NCI-H146 treated with DMSO at 0.1 percent for 48 hours (cell line): ENCODE measurements around the gene DSCAM.

ENCODE experiments used
- DNase-seq: peaks from one replicate; lab custom pipeline; 2025; ENCODE audit not compliant: unreplicated experiment; lab: John Stamatoyannopoulos, UW

Gene DSCAM

DNA sequence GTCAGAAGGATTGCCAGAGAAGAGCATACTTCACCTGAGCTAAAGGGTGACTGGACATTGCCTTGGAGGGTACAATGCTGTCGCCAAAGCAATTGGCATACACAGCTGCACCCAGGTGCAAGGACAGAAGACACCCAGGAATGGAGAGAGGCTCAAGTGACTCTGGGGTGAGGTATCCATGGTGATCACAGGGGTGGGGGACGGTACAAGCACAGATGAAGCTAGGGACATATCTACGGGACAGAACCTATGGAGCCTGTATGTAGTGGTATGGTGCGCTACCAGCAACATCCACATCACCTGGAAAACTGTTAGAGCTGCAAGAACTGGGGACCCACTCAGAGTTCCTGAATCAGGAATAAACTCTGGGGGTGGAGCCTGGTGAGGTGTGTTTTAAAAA lies 693.6 kb downstream of the DSCAM start:
- no peak for DNase-seq

DNA sequence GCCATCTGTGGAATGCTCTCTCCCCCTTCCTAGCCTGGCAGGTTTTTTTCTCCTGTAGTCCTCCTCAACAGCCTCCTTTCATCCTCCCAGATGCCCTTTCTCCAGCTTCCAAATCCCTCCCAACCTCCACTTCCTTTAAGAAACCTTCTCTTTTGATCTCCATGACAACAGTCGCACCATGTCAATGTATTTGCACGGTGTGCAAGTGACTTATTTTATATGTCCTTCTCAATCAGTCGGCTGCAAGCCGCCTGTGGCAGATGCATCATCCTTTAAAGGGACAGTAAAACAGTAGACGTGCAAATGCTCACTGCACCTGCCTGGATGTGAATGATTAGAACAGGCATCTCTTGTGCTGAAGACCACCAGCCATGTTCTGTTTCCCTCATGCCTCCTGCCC lies 694.5 kb downstream of the DSCAM start:
- no peak for DNase-seq

DNA sequence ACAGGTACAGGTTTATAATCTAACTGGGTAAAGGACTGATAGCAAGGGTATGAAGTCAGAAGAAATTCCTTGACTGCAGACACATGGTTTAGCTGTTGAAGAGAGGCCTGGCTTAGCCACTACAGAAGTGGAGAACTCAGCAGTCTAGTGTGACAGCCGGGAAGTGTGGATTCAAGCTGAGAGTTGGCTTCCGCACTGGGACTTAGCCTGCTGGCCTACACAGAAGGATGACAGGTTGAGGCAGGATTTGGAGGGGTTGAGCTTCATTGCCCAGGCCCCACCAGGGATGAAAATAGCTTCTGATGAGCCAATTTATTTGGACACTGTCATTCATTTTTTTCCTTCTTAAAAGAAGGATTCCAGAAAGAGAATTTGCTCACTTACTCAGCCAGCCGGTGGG lies 695.3 kb downstream of the DSCAM start:
- no peak for DNase-seq

DNA sequence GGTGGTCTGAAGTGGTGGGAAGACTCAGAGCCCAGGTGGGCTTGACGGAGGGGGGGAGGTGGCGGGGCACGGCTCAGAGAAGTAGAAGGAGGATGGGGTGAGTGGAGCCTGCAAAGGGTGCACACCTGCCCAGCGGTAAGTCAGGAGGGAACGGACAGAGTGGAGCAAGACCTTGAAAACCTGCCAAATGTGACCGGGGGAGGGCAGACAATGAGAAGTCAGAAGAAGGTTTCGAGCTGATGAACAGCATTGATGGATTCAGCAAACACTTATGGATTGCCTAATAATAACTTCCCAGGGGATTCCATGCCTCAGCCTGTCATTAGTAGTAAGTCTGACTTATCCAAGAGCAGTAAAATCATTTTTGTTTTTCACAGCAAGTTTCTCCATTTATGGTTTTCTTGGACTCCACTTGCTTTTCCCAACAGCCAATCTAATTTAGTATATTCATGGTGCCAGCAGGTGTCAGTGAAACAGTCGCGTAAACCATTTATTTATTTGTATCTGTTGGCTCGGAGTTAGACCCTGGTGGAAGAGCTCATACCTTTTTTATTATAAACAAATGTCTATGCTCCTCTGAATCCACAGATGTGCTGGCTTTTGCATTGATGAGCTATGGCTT lies 700.6 kb downstream of the DSCAM start:
- DNase-seq: peak; percentile 58

DNA sequence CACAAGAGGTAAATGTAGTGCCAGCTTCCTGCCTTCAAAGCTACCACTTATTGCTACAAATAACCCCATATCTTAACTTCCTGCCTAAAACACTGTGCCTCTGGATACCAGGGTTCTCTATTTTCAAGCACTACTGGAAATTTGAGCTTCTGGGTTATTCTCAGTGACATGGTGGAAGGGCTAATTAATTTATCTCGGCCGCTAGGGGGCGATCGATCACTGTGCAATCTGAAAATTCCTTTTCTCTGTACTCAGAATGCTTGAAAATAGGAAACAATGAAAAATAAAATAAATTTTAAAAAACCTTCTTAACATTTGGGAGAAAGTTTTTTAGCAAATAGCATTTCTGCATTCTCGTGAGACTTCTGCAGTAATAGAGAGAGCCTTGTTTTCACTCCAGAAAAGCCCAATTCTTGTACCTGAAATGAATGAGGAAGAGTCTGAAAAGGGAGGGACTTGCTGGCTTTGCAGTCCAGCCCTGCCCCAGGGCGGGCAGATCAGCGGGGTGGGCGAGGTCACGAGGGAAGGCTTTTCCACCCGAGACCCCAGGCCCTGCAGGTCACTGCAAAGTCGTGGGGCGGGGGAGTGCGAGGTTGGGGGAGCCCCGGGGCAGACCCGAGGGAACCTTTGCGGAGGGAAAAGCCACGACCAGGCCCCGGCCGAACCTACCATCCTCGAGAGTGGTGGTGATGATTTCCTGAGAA lies 703.0 kb downstream of the DSCAM start:
- DNase-seq: peak; percentile 18

DNA sequence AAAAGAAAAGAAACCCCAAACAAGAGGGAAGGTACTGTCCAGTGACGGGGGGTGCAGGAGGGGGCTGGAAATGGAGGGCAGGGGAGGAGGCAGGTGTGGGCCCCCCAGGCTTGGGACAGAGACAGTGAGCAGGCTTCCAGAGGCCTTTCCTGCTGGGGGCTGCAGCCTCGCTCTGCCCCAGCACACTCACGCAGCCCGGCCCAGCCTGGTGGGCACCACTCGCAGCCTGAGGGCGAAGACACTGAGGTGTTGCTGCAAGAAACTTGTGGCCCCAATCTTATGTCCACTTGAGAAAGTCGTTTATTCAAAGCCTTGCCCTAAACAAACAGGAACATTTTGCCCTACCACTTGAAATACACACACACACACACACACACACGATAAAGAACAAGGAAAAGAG lies 705.3 kb downstream of the DSCAM start:
- DNase-seq: no peak

DNA sequence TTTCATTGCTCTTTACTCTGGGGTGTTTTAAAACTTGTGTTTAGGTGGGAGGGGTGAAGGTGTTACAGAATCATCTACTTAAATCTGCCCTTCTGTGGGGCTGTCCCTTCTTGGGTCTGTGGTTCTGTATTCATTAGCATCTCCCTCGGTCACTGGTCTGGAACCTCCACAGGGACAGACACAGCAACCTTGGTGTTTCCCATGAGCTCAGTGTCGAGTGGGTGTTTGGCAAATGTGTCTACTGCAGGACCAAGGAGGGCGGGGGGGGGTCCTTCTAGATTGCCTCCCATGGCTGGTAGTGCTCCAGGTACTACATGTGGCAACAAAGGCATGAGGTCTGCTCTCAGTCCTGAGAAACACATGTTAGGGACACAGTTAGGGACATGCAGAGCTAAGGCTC lies 706.3 kb downstream of the DSCAM start:
- no peak for DNase-seq

DNA sequence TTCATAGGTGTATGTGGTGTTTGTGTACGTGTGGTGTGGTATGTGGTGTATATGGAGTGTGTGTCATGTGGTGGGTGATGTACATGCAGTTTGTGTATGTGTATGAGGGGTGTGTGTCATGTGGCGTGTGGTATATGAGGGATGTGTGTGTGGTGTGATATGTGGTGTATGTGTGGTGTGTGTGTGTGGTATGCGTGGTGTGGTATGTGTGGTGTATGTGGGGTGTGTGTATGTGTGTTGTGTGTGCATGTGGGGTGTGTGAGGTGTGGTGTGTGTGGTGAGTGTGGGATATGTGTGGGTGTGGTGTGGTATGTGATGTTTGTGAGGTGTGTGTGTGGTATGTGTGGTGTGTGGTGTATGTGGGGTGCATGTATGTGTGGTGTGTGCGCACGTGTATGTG lies 707.3 kb downstream of the DSCAM start:
- no peak for DNase-seq

DNA sequence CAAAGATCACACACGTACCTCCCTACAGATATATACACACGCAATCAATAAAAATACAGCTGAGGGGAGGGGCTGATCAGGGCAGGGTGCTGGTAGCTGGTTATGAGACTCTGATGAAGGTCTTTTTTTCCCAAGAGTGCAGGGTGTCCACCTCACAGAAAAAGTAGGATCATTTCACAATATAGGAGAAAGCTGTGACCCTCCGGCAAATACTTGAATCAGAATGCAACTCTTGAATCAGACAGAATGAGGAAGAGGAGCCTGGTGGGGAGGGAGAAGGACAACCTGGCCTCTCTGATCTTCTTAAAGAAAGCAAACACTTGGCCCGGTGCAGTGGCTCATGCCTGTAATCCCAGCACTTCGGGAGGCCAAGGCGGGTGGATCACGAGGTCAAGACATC lies 710.4 kb downstream of the DSCAM start:
- no peak for DNase-seq

DNA sequence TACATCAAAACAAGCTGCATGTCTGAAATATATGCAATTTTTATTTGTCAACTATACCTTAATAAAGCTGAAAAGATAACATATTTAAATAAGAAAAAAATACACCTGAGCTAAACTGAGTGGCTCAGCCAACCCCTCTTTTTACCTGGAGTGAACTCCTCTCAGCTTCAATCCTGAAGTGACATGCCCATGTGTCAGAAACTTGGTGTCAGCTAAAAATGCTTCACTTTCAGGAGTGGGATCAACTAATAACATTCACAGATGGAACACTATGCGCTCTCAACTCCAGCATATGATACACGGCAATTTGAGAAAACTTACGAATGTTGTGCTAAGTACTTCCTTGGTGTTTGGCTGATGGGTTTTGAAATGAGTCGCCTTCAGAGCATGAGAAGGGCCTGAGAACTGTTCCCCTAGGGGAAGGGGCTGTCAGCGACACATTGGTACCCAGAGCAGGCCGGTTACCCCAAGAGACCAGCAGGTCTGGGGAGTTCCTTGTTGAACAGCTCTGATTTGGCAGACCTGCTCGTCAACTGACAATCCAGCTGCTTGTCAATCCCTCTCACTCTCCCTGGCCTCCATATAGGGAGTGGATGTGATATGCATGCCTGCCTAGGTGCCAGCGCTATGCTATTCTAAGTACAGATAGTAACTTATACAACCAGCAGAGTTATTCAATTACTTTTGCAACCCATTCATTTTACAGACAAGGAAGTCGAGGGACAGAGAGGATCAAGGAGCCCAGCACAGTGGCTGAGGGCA lies 712.0 kb downstream of the DSCAM start:
- no peak for DNase-seq

DNA sequence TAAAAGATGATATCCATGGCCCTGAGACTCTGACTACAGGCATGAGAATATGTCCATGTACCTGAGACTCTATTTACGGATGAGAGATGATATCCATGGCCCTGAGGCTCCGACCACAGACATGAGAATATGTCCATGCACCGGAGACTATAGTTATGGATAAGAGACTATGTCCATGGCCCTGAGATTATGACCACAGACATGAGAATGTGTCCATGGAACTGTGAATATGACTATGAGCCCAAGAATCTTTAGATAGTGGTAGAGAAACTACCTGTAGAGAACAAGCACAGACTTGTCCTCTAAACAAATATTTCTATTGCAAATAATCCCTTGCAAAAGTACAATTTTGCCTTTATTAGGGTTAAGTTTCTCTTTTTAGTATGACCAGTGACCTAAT lies 716.5 kb downstream of the DSCAM start:
- DNase-seq: no peak

DNA sequence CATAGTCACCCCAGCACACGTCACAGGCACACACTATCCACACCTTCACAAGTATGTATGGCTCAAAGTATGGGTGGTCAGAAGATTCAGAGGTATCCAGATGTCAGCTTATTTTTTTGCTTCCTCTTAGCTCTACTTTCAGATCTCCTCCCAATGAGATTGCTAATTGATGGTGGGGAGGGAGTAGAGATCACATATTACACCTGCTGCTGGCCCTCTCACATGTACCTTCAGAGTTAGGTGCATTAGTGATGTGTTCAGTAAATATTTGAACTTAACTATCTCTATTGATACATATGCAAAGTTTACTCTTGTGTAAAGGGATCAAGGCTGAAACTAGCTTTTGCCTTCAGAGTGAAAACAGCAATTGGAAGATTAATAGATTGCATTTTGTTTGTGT lies 717.1 kb downstream of the DSCAM start:
- peak; percentile 27 for DNase-seq

DNA sequence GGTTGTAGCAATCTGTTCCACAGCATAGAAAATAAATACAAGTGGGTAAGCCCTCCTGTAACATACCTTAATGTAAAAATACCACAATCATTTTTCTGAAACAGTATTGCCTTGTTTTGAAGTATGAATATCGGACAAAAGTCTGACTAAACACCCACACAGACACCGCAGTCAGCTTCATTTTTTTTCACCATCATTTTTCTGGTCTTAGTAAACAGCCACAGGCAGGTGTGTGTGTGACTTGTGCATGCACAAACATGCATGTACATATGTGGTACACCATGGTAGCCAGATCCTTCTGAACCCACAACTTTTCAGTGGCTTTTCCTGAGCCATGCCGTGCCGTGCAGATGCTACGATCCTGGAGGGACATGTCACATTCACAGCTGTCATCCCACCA lies 718.1 kb downstream of the DSCAM start:
- DNase-seq: no peak

DNA sequence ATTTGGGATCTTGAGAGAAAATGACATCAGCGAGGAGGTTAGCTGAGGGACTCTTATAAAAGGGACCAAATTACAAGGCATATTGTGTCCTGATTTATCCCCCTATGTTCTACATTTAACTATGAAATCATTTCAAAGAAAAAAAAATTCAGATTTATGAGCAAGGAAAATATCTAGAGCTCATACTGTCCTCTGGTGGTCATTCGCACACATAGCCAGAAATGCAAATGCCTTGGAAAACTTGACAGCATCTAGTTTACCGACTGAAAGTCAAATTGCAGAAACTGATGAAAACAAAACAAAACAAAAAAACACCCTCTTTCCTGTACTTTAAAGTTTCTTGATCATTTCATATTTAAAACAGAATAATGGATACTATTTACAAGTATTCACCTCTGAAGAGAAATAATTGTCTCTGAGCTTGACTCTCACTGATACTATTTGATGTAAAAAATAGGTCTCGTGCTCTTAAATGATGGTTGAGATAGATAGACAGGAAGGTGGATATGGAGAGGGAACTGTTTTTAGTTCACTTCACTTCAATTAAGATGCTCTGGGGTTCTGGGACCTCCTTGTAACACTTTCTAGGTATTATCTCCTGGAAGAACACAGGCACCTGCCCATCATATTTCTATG lies 725.9 kb downstream of the DSCAM start:
- DNase-seq: peak; percentile 10

DNA sequence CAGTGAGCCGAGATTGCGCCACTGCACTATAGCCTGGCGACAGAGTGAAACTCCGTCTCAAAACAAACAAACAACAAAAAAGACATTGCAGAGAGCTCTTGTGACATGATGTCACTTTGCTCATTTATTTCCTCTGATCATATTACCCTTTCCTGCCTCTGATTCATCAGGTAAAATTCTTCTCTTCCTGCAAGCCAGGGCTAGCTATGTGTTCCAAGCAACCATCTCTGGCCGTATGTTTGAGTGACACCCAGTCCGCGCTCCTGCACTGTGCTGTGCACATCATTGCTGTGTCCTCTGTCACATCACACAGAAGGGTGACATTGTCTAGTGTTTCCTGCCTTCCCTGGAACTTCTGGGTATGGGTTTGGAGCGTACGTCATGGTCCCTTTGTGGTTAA lies 728.4 kb downstream of the DSCAM start:
- DNase-seq: no peak

DNA sequence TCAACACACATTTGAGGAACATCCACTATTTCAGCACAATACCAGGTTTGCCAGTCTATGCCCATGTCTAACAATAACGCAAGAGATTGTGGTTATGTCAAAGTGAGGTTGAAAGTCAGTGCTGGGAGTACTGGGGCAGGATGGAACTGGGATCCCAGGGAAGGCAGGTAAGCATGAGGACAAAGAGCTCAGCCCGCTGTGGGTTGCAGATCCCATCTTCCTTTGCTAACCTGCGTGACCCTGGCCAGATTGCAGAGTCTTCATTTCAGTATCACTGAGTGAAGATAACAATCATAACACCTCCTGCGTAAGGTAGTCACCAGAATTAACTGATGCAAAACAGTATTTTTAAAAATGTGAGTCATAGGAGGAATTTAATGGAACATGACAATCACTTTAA lies 729.7 kb downstream of the DSCAM start:
- no peak for DNase-seq

DNA sequence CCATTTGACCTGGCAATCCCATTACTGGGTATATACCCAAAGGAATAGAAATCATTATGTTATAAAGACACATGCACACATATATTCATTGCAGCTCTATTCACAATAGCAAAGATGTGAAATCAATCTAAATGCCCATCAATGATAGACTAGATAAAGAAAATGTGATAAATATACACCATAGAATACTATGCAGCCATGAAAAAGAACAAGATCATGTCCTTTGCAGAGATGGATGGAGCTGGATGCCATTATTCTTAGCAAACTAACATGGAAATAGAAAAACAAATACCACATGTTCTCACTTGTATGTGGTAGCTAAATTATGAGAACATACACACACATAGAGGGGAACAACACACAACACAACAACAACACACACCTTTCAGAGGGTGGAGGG lies 731.2 kb downstream of the DSCAM start:
- no peak for DNase-seq

DNA sequence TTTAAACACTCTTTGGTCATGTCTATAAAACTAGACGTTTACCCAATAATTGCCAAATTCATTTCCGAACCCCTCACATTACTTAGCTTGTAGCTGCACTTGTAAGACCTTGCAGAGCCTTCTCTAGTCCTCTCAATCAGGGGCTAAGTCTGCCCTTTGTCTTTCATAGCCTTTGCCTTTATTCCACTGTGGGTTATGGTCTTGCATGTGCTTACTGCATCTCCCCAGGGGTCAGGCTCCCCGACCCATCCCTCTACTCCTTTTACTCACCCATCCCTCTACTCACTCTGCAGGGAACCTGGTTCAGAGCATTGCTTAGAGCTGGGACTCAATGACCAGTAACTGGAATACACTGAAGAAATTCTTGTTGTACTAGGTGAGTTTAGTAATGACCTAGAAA lies 744.3 kb downstream of the DSCAM start:
- DNase-seq: no peak

DNA sequence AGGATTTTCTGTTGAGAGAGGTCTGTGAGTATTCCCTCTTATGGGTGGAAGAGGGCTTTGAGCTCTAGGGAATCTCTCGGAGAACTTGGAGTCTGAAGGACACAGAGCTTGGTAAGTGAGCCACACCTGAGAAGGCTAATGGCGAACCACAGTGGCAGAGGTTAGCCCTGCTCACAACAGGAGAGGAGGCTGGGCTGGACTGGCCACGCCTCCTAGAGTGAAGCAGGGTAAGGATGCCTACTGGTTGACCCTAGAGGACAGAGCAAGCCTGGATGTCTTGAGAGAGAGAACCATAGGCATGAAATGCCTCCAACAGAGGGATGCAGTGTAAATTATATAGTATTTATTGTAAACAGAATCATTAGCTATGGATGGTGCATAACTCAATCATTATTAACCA lies 747.1 kb downstream of the DSCAM start:
- DNase-seq: no peak

DNA sequence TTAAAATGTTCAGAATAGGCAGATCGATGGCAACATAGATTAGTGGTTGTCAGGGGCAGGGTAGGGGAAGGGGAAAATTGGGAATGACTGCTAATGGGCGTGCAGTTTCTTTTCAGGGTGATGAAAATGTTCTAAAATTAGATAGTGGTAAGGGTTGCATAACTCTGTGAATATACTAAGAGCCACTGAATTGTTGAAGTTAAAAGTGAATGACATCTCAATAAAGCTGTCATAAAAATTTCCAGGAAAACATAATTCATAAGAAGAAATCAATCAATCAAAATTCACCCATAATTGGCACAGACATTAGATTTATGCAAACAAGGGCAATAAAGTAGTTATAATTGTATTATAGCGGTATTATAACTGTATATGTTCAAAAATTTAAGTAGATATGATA lies 751.5 kb downstream of the DSCAM start:
- DNase-seq: no peak

DNA sequence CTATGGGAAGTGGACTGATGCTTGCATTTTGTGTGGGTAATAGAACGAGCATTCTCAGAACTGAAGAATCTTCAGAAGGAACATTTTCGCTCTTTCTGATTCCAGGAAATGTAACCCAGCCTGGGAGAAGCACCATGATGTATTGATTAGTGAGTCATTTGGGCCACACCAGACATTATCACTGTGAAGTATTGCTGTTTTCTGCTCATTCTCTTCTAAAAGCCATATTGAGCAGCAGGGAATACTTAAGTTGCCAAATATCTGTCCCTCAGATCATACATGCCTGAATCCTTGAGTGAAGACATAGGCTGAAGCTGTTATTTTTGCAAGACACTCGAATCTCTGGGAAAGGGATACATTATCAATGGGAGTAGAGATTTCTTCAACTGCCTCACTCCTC lies 766.6 kb downstream of the DSCAM start:
- no peak for DNase-seq

DNA sequence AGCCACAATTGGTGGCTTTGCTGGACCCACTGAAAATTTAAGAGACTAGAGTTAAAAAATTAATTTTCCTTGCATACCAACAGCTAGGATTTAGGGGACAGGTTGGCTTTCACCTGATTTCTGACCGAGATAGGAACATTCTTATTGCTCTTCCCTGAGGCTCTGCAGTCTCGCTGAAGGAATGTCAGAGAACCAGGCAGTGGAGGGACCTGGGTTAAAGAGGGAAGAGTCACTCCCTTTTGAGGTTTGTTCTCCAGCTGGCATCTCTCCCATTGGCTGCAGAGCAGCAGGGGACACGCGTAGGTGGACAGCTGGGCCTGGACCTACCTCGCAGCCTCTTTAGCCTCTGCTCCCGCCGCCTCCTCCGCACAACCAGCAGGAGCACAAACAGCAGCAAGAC lies 772.2 kb downstream of the DSCAM start:
- DNase-seq: no peak
